WTC11 (cell line): Measurements from ENCODE around the gene TPP1. TPM values are rescaled to one million over a fixed set of nuclear protein-coding genes. Genes with fewer than 3 reads are reported as not detected.

ENCODE experiments used
- ATAC-seq: fragments of 200-7000 bp; cut with Tn5 transposase; 2 replicates; pipeline ENCODE4 v1.10.0; 2021; ENCODE audit warnings: mild to moderate bottlenecking, moderate library complexity
- CTCF ChIA-PET: fragments of 300-600 bp; sonication (Branson Sonifier 250); formaldehyde crosslinking; loops from one replicate; lab custom pipeline; 2021; ENCODE audit warnings: antibody characterized with exemption; lab: Charles Lee
- POLR2A ChIA-PET: fragments of 350-600 bp; sonication (Branson Sonifier 250); formaldehyde crosslinking; loops from one replicate; lab custom pipeline; 2021; ENCODE audit warnings: antibody characterized with exemption; lab: Charles Lee
- DNase-seq: peaks from one replicate; pipeline ENCODE4 v3.0.0; 2021; ENCODE audit warnings: low spot score
- H3K27ac Mint-ChIP-seq: 2 replicates; pipeline ENCODE4 v1.8.0; 2021; ENCODE audit warnings: mixed read lengths
- H3K27me3 Mint-ChIP-seq: 2 replicates; pipeline ENCODE4 v1.8.0; 2021; ENCODE audit warnings: low read depth, mild to moderate bottlenecking, moderate library complexity, mixed read lengths
- H3K36me3 Mint-ChIP-seq: 2 replicates; pipeline ENCODE4 v1.8.0; 2021; ENCODE audit warnings: mixed read lengths
- H3K4me1 Mint-ChIP-seq: 2 replicates; pipeline ENCODE4 v1.8.0; 2022; ENCODE audit warnings: mixed read lengths
- H3K4me3 Mint-ChIP-seq: 2 replicates; pipeline ENCODE4 v1.8.0; 2021; ENCODE audit warnings: mild to moderate bottlenecking, moderate library complexity, mixed read lengths
- H3K9me3 Mint-ChIP-seq: 2 replicates; pipeline ENCODE4 v1.8.0; 2021; ENCODE audit warnings: mixed read lengths
- CBFB ChIP-seq: sonication (generic); formaldehyde crosslinking; IDR thresholded peaks from 2 replicates; pipeline ENCODE4 v1.8.1; 2022; ENCODE audit warnings: mild to moderate bottlenecking, low read depth, missing genetic modification reagents
- EMX1 ChIP-seq: fragments of 250-450 bp; sonication (Bioruptor Pico); IDR thresholded peaks from 2 replicates; pipeline ENCODE4 v1.8.0; 2021; ENCODE audit warnings: mild to moderate bottlenecking
- FOXP1 ChIP-seq: sonication (generic); formaldehyde crosslinking; IDR thresholded peaks from 2 replicates; pipeline ENCODE4 v1.8.0; 2022; ENCODE audit warnings: missing genetic modification reagents, mild to moderate bottlenecking, moderate library complexity, borderline replicate concordance
- GABPB1 ChIP-seq: sonication (generic); formaldehyde crosslinking; IDR thresholded peaks from 2 replicates; pipeline ENCODE4 v1.8.1; 2023; ENCODE audit warnings: mild to moderate bottlenecking, missing genetic modification reagents
- IRF2 ChIP-seq: sonication (generic); formaldehyde crosslinking; IDR thresholded peaks from 2 replicates; pipeline ENCODE4 v1.8.0; 2022; ENCODE audit warnings: low read depth, missing genetic modification reagents, borderline replicate concordance
- NR1H2 ChIP-seq: sonication (generic); formaldehyde crosslinking; IDR thresholded peaks from 2 replicates; pipeline ENCODE4 v1.9.0; 2021; ENCODE audit warnings: mild to moderate bottlenecking, moderate library complexity, missing genetic modification reagents
- total RNA-seq: library from RNA; stranded (reverse); gene quantifications from 3 replicates; pipeline ENCODE4 v1.2.3, GENCODE V29; 2021
- TF ChIP-seq, protein P1 (sequence below): sonication (generic); formaldehyde crosslinking; IDR thresholded peaks from 2 replicates; pipeline ENCODE4 v1.8.0; 2023; ENCODE audit warnings: missing genetic modification reagents, mild to moderate bottlenecking, borderline replicate concordance
- TF ChIP-seq, protein P2 (sequence below): sonication (generic); formaldehyde crosslinking; IDR thresholded peaks from 2 replicates; pipeline ENCODE4 v1.8.1; 2022; ENCODE audit warnings: mild to moderate bottlenecking, moderate library complexity, missing genetic modification reagents
- TF ChIP-seq, protein P3 (sequence below): fragments of 250-450 bp; sonication (Bioruptor Pico); IDR thresholded peaks from 2 replicates; pipeline ENCODE4 v1.8.0; 2021; ENCODE audit warnings: mild to moderate bottlenecking
- TF ChIP-seq, protein P4 (sequence below): sonication (generic); formaldehyde crosslinking; IDR thresholded peaks from 2 replicates; pipeline ENCODE4 v1.8.1; 2022; ENCODE audit warnings: missing genetic modification reagents, borderline replicate concordance
- TF ChIP-seq, protein P5 (sequence below): sonication (generic); formaldehyde crosslinking; IDR thresholded peaks from 2 replicates; pipeline ENCODE4 v1.8.1; 2022; ENCODE audit warnings: mild to moderate bottlenecking, missing genetic modification reagents, moderate library complexity, borderline replicate concordance

TPP1 gene
- total RNA-seq, 1 experiment from 2014 or later = 36.2 TPM

DNA sequence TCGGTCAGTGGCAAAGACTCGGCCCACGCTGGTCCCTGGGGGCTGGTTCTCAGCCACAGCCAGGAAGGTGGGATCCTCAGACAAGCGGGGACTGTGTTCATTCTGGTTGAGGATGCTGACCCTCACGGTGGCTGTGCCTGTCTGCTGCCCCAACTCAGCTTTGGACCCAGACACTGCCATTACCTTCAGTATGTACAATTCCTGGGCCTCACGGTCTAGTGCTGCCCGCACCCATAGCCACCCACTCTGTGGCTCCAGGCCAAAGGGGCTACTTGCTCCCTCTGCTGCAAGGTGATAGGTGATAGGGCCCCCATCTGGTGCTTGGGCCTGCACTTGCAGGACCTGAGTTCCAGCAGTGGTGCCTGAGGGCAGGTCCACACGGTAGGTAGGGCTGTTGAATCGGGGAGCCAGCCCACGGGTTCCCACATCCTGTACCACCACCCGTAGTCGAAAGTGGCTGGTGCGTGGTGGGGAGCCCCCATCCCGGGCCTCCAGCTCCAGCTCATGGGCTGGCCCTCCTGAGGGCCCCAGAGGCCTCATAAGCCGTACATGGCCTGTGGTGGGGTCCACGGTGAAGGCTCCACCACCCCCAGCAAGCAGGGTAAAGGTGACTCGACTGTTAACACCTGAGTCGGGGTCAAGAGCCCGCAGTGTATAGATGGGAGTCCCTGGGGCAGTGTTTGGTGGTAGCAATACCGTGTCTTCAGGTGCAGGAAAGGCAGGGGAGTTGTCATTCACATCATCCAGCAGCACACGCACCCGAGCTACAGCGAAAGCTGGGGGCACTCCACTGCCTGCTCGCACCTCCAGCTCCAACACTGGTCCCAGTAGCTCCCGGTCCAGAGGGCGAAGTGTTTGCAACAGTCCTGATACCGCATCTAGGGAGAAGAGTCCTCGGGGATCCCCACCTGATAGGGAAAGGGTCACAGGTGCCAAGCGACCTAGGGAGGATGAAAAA is 13.2 kb upstream of the TPP1 start (continued):
- TF ChIP-seq, protein P1, sequence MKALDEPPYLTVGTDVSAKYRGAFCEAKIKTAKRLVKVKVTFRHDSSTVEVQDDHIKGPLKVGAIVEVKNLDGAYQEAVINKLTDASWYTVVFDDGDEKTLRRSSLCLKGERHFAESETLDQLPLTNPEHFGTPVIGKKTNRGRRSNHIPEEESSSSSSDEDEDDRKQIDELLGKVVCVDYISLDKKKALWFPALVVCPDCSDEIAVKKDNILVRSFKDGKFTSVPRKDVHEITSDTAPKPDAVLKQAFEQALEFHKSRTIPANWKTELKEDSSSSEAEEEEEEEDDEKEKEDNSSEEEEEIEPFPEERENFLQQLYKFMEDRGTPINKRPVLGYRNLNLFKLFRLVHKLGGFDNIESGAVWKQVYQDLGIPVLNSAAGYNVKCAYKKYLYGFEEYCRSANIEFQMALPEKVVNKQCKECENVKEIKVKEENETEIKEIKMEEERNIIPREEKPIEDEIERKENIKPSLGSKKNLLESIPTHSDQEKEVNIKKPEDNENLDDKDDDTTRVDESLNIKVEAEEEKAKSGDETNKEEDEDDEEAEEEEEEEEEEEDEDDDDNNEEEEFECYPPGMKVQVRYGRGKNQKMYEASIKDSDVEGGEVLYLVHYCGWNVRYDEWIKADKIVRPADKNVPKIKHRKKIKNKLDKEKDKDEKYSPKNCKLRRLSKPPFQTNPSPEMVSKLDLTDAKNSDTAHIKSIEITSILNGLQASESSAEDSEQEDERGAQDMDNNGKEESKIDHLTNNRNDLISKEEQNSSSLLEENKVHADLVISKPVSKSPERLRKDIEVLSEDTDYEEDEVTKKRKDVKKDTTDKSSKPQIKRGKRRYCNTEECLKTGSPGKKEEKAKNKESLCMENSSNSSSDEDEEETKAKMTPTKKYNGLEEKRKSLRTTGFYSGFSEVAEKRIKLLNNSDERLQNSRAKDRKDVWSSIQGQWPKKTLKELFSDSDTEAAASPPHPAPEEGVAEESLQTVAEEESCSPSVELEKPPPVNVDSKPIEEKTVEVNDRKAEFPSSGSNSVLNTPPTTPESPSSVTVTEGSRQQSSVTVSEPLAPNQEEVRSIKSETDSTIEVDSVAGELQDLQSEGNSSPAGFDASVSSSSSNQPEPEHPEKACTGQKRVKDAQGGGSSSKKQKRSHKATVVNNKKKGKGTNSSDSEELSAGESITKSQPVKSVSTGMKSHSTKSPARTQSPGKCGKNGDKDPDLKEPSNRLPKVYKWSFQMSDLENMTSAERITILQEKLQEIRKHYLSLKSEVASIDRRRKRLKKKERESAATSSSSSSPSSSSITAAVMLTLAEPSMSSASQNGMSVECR (CRISPR knock-in tag) = no peak
- TF ChIP-seq, protein P2, sequence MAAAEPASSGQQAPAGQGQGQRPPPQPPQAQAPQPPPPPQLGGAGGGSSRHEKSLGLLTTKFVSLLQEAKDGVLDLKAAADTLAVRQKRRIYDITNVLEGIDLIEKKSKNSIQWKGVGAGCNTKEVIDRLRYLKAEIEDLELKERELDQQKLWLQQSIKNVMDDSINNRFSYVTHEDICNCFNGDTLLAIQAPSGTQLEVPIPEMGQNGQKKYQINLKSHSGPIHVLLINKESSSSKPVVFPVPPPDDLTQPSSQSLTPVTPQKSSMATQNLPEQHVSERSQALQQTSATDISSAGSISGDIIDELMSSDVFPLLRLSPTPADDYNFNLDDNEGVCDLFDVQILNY = no peak
- no peak for TF ChIP-seq FOXP1 (CRISPR knock-in tag)

DNA sequence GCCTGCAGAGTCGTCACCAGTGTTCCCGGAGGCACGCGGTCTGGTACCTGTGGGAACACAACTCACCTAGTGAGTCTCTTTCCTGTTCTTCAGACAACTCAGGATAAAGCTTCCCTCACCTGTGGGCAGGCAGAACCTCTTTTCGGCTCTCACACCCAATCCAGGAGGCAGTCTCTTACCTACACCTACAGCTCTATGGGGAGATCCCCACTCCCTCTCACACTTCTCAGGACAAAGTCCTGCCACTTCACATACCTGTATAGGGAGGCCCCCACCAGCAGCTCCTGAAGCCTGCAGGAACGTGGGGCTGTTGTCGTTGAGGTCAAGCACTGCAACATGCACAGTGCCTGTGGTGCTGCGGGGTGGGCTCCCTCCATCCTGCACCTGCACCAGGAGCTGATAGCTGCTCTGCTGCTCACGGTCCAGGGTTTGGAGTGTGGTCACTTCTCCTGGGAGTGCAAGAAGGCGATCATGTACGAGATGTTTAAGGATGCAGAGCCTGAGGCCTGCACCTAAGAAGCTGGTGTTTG is 12.2 kb upstream of the TPP1 start:
- H3K4me1 Mint-ChIP-seq = peaks cover 8% of the 10 kb centered on the region; the same call in 1 of the 2 replicates
- DNase-seq = no peak

More for the DNA sequence above, 12.2 kb upstream of the TPP1 start:
- no peak overlapping the region for H3K27ac Mint-ChIP-seq
- ChIA-PET POLR2A (interaction anchor here (1.1 kb wide), 1 partner anchor 60 kb away, joined by 3 read pairs; no protein-coding TSS in a partner anchor), CTCF (interaction anchor here (0.8 to 2.5 kb wide), 5 partner anchors 20 to 100 kb away, joined by 3 to 10 read pairs (median 3); partner anchors contain the start of genes MRPL17 and TAF10)
- TF ChIP-seq IRF2 (CRISPR knock-in tag) (no peak), CBFB (CRISPR knock-in tag) (no peak), NR1H2 (no peak), EMX1 (CRISPR knock-in tag) (no peak), GABPB1 (CRISPR knock-in tag) (no peak)
- TF ChIP-seq, protein P3, sequence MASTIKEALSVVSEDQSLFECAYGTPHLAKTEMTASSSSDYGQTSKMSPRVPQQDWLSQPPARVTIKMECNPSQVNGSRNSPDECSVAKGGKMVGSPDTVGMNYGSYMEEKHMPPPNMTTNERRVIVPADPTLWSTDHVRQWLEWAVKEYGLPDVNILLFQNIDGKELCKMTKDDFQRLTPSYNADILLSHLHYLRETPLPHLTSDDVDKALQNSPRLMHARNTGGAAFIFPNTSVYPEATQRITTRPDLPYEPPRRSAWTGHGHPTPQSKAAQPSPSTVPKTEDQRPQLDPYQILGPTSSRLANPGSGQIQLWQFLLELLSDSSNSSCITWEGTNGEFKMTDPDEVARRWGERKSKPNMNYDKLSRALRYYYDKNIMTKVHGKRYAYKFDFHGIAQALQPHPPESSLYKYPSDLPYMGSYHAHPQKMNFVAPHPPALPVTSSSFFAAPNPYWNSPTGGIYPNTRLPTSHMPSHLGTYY (CRISPR knock-in tag) = no peak
- TF ChIP-seq, protein P4, sequence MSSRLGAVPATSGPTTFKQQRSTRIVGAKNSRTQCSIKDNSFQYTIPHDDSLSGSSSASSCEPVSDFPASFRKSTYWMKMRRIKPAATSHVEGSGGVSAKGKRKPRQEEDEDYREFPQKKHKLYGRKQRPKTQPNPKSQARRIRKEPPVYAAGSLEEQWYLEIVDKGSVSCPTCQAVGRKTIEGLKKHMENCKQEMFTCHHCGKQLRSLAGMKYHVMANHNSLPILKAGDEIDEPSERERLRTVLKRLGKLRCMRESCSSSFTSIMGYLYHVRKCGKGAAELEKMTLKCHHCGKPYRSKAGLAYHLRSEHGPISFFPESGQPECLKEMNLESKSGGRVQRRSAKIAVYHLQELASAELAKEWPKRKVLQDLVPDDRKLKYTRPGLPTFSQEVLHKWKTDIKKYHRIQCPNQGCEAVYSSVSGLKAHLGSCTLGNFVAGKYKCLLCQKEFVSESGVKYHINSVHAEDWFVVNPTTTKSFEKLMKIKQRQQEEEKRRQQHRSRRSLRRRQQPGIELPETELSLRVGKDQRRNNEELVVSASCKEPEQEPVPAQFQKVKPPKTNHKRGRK (CRISPR knock-in tag) = no peak
- TF ChIP-seq, protein P5, sequence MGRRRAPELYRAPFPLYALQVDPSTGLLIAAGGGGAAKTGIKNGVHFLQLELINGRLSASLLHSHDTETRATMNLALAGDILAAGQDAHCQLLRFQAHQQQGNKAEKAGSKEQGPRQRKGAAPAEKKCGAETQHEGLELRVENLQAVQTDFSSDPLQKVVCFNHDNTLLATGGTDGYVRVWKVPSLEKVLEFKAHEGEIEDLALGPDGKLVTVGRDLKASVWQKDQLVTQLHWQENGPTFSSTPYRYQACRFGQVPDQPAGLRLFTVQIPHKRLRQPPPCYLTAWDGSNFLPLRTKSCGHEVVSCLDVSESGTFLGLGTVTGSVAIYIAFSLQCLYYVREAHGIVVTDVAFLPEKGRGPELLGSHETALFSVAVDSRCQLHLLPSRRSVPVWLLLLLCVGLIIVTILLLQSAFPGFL = no peak
- ATAC-seq = no peak
- peaks cover 41% of the 10 kb centered on the region for H3K27me3 Mint-ChIP-seq
- H3K36me3 Mint-ChIP-seq = no peaks in the 10 kb centered on the region
- no peaks in the 10 kb centered on the region for H3K9me3 Mint-ChIP-seq
- H3K4me3 Mint-ChIP-seq = peak overlapping the region; percentile 37
